Measurements from ENCODE around the gene THRB. TPM values are rescaled to one million over a fixed set of nuclear protein-coding genes. Genes with fewer than 3 reads are reported as not detected.

The THRB gene
- total and polyA plus RNA-seq, 2 experiments from 2014 or later = 26.8 to 60.0 TPM

GRCh38 chr3:24481193-24481592, 13.5 kb downstream of the THRB start:
- no peak overlapping the region for H3K4me3 ChIP-seq
- no peaks in the 10 kb centered on the region for H3K9me2 ChIP-seq (replicated peaks; ENCODE audit: insufficient read depth)
- peaks cover 98% of the 10 kb centered on the region for H3K79me2 ChIP-seq
- H3K27ac ChIP-seq = peak overlapping the region; percentile 5
- TF ChIP-seq EZH2 (IDR thresholded peaks at IDR 0.05; ENCODE audit: borderline replicate concordance) = no peak
- no peak for TF ChIP-seq CTCF (IDR thresholded peaks at IDR 0.05; ENCODE audit: poor library complexity)
- TF ChIP-seq EZH2phosphoT487 (IDR thresholded peaks at IDR 0.05; ENCODE audit: low read depth, severe bottlenecking, unreplicated experiment) = no peak
- H3K9me3 ChIP-seq (ENCODE audit: low read depth) = no peaks in the 10 kb centered on the region
- no peaks in the 10 kb centered on the region for H3K27me3 ChIP-seq
- no peaks in the 10 kb centered on the region for H3K36me3 ChIP-seq (replicated peaks; ENCODE audit: insufficient read depth, low read depth)
- H3K4me1 ChIP-seq (ENCODE audit: insufficient read depth) = peaks cover 3% of the 10 kb centered on the region
- H4K20me1 ChIP-seq (ENCODE audit: insufficient read depth, poor library complexity, severe bottlenecking) = peaks cover 5% of the 10 kb centered on the region
- H2AFZ ChIP-seq = no peak overlapping the region
- WGBS (ENCODE audit: low lambda C conversion rate, missing lambda C conversion rate) = 95% methylated on average over 5 of the region's 5 CpGs
- H3K4me2 ChIP-seq = no peak overlapping the region
- DNase-seq (ENCODE audit: low spot score) = no peak

DNA sequence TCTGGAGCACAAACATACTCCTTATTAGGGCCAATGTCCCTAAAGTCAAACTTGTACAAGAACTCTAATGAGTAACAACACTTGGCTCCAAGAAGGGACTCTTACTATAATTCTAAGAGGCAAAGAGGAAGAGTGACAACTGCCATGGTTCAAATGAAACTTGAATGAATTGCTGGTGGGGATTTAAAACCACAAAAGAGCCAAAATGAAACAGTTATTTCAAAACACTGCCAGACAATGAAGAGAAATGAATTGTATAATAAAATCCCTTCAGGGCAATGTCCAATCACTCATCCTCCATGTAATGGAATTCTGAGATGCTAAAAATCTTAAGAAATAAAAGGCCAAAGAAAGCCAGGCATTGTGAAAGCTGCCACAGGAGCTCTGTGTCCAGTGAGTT, 14.2 kb downstream of the THRB start:
- Histone ChIP-seq H3K27ac (peak overlapping the region; percentile 3), H3K9me3 (ENCODE audit: low read depth) (no peaks in the 10 kb centered on the region), H3K27me3 (no peaks in the 10 kb centered on the region), H3K4me3 (no peak overlapping the region), H3K4me1 (ENCODE audit: insufficient read depth) (peaks cover 3% of the 10 kb centered on the region), H3K9me2 (replicated peaks; ENCODE audit: insufficient read depth) (no peaks in the 10 kb centered on the region), H3K36me3 (replicated peaks; ENCODE audit: insufficient read depth, low read depth) (no peaks in the 10 kb centered on the region), H2AFZ (no peak overlapping the region), H4K20me1 (ENCODE audit: insufficient read depth, poor library complexity, severe bottlenecking) (no peaks in the 10 kb centered on the region), H3K4me2 (no peak overlapping the region), H3K79me2 (peaks cover 96% of the 10 kb centered on the region)
- no peak for DNase-seq (ENCODE audit: low spot score)
- TF ChIP-seq EZH2 (IDR thresholded peaks at IDR 0.05; ENCODE audit: borderline replicate concordance) = no peak
- no peak for TF ChIP-seq CTCF (IDR thresholded peaks at IDR 0.05; ENCODE audit: poor library complexity)
- no peak for TF ChIP-seq EZH2phosphoT487 (IDR thresholded peaks at IDR 0.05; ENCODE audit: low read depth, severe bottlenecking, unreplicated experiment)

DNA sequence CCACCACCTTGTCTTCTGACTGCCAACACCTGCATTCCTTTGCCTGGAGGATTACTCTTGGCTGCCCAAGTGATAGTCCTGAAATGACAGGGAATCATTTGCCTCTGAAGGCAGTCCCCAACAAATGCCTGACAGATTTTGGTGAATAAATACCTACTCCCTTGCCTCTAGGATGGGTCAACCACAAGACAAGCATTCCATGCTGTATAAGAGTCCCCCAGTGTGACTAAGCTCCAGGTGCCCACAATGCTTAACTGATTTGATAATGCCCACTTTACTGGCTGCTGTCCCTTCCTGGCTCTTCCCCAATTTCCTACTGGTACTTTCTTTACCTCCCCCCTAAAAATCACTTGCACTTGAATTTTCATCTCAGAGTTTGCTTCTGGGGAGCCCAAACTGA, 14.8 kb downstream of the THRB start:
- no peaks in the 10 kb centered on the region for H4K20me1 ChIP-seq (ENCODE audit: insufficient read depth, poor library complexity, severe bottlenecking)
- H3K27ac ChIP-seq = no peak overlapping the region
- H3K36me3 ChIP-seq (replicated peaks; ENCODE audit: insufficient read depth, low read depth) = no peaks in the 10 kb centered on the region
- no peak for DNase-seq (ENCODE audit: low spot score)
- H2AFZ ChIP-seq = no peak overlapping the region
- H3K9me3 ChIP-seq (ENCODE audit: low read depth) = no peaks in the 10 kb centered on the region
- peaks cover 96% of the 10 kb centered on the region for H3K79me2 ChIP-seq
- H3K9me2 ChIP-seq (replicated peaks; ENCODE audit: insufficient read depth) = no peaks in the 10 kb centered on the region
- H3K4me1 ChIP-seq (ENCODE audit: insufficient read depth) = peaks cover 3% of the 10 kb centered on the region
- H3K4me3 ChIP-seq = no peak overlapping the region
- H3K27me3 ChIP-seq = no peaks in the 10 kb centered on the region
- no peak overlapping the region for H3K4me2 ChIP-seq
- no peak for TF ChIP-seq EZH2 (IDR thresholded peaks at IDR 0.05; ENCODE audit: borderline replicate concordance)
- no peak for TF ChIP-seq CTCF (IDR thresholded peaks at IDR 0.05; ENCODE audit: poor library complexity)
- TF ChIP-seq EZH2phosphoT487 (IDR thresholded peaks at IDR 0.05; ENCODE audit: low read depth, severe bottlenecking, unreplicated experiment) = no peak
